Endothelial cell of hepatic sinusoid (primary cell): ENCODE measurements around the gene PRDM5.

Experiments used
- in situ Hi-C: cut with HindIII; loops from 2 replicates; pipeline ENCODE4 v1.10.0; 2017; ENCODE audit warnings: low sequenced_read_pairs

The PRDM5 gene

GRCh38 chr4:120922381-120923206, at the start of gene PRDM5:
Gene PRDM5, minus strand, starts transcription at chr4:120922726. Its CDS starts 118 bp downstream, at chr4:120922608.
- in situ Hi-C loops = no loop called here

- in situ Hi-C loops = no loop called here
Observed at GRCh38 chr4:120971884-120972283, 49.4 kb upstream of the PRDM5 start.

GRCh38 chr4:120965938-120966337, 43.4 kb upstream of the PRDM5 start:
- in situ Hi-C loops = no loop called here

DNA sequence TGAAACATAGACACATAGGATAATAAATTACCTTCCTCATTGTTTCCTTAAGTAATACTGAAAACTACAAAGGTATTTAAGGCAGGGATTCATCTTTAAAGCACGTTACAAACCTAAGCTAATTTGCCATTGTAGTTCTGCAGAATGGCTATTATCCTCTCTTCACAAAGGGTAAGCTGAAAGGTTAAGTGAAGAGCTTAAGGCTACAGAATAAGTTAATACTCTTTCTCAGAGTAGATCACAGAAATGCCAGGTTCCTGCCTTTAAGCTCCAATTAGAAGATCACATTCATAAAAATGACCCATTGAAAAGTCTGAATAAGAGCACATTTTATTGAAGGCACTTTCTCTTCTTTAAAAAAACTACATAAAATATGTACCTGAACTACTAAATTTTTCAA, 42.1 kb upstream of the PRDM5 start:
- in situ Hi-C loops = no loop called here

GRCh38 chr4:120963449-120963848, 40.9 kb upstream of the PRDM5 start:
- in situ Hi-C loops = no loop called here

GRCh38 chr4:120960656-120961267, 38.2 kb upstream of the PRDM5 start:
- in situ Hi-C loops = no loop called here

GRCh38 chr4:120948382-120948781, 25.9 kb upstream of the PRDM5 start:
- in situ Hi-C loops = no loop called here

DNA sequence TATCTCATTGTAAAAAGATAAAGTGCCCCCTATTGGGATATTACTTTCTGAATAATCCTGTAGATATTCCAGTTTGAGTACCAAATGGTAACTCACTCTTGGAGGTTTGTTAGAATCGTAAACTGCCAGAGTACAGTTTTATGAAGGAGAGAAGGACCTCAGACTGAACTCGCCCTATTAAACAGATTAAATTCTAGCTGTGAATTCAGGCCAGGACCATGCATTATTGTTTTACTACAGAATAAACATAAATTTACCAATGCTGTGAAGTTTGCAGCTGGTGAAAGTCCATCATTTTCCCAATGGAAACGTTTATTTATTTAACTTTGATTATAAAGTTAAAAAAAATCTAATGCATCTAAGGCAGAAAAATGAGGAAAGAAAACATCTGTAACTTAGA, 20.2 kb upstream of the PRDM5 start:
- in situ Hi-C loops = no loop called here

DNA sequence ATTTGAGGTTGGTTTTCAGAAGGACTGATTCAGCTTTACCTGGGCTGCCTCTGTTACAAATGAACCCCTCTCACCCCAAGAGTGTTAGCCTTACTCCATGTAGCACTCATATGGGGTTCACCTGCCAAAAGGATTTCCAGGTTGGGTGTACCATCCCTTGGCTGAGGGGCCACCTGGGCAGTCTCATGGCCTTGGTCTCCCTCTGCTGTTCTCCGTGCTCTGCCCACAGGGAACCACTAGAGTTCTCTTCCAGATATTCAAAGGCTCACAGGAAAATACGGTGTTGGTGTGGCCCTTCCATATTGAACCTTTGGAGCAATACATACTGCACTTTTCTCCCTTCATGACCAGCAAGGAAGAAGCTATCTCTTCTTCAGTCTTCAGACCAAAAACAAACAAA, 18.0 kb upstream of the PRDM5 start:
- in situ Hi-C loops = no loop called here

DNA sequence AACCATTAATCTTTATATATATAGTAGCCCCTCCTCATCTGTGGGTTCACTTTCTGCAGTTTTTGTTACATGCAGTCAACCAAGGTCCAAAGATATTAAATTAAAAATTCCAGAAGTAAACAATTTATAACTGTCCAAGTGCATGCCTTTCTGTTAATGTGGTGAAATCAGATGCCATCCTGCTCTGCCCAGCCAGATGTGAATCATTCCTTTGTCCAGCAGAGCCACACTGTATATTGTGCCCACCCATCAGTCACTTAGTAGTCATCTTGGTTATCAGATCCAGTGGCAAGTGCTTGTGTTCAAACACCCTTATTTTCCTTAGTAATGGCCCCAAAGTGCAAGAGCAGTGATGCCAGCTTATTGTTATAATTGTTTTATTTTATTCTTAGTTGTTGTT, 17.2 kb upstream of the PRDM5 start:
- in situ Hi-C loops = no loop called here

GRCh38 chr4:120929847-120930246, 7.3 kb upstream of the PRDM5 start:
- in situ Hi-C loops = no loop called here

- in situ Hi-C loops = no loop called here
Observed at GRCh38 chr4:120927801-120928409, 5.4 kb upstream of the PRDM5 start.

GRCh38 chr4:120926358-120927025, 4.0 kb upstream of the PRDM5 start:
- in situ Hi-C loops = no loop called here

DNA sequence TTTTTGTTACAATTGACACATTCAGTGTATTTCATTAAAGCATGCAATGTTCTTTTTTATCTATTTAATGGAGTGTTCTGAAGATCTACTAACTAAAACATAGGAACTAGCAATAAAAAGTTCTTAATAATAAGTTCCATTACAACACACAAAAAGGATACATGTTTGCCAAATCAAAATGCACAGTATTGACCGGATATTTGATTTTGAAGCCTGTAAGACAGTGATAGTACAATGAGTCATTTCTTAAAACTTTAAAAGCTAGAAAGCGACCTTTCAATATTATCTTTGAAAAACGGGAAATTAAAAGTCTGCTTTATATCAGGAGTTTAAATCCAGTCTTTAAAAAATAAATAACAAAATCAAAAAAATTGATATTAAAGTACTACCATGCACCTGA, 2.4 kb upstream of the PRDM5 start:
- in situ Hi-C loops = no loop called here

GRCh38 chr4:120923207-120923522, 639 bp upstream of the PRDM5 start:
- in situ Hi-C loops = no loop called here

DNA sequence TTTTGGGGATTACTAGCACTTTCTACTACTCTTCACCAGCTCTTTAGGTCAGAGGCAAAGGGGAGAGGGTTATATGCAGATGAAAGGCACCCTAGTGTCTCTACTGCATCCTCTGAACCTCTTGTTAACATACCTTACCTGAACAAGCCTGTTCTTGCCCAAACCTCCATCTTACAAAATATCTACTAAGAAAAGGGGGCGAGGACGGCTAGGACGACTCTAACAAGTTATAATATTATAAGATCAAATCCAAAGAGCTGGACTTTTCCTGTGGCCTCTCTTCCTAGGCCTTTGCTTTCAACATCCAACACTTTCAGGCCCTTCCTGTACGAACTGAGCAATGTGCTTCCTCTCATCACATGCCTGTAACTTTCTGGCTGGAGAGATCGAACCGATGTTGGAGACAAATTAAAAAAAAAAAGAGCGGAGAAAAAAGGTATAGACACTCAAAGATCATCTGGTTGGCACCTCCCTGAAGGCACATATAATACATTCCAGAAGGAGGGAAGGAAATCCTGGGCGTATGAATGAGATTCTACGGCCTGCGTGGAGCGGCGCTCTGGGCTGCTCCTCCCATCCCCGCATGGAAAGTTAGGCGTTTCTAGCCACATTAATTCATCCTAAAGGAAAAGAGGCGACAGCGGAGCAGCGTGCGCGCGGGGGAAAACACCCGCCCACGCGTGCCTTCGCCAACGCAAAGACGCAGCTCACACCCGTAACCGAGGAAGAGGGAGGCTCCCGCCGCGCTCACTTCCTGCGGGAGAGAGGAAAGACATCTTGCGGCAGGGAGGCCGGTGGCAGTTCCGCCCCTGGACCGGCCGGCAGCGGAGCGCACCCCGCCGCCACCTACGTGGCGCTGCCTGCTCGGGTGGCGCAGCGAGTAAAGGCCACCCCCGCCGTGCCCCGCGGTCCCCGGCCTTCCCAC, 808 bp downstream of the PRDM5 start:
- in situ Hi-C loops = no loop called here

GRCh38 chr4:120920666-120921065, 1.9 kb downstream of the PRDM5 start:
- in situ Hi-C loops = no loop called here

DNA sequence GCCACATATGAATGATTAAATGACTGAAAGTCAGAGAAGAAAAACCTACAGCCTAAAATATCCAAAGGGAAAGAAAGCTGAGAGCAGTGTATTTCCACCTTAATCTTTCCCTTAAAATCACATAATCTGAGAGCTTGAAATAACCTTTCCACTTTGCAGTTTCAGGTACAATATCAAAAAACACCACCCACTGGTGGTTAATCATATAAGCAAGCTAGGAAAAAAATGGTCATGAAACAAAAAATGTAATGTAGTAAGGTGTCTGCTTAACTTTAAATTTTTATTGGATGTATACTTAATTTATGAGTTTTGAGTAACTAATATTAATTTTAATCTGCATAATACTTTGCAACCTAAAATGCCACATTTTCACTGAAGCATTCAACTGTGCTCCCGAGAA, 3.2 kb downstream of the PRDM5 start:
- in situ Hi-C loops = no loop called here

DNA sequence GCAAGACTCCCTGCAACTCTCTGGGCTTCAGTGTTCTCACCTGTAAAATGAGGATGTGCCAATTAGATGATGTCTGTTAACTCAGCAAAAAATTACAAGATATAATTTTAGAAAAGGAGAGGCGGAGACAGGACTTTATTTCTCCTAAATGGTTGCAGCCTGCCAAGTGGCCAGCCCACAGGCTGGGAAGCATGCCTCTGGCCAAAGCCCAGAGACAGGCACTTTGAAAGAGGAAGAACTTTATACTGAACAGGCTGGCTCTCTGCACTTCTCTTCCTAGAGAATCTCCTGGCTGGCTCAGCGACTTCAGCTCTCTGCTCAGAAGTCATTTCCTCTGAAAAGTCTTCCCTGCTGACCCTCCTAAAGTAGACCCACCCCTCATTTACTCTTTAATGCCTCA, 3.7 kb downstream of the PRDM5 start:
- in situ Hi-C loops = no loop called here

DNA sequence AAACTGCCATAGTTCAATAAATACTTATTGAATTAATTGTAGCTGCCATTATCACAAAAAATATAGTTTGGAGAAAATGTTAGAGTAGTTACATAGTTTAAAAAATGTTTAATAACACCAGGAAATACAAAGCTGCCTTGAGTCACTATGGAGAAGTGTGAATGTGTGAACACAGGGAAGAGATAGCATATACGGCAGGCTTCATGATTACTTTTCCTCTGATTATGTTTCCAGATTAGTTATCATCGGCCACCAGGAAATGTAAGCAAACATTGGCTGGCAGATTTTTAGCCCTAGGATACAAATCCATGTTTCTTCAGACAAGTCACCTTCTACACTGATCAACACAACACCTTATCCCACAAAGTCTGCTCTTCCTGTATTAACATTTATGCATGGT, 4.4 kb downstream of the PRDM5 start:
- in situ Hi-C loops = no loop called here

GRCh38 chr4:120916937-120917336, 5.6 kb downstream of the PRDM5 start:
- in situ Hi-C loops = no loop called here
